Central memory CD4-positive, alpha-beta T cell (primary cell): ENCODE measurements around the gene MAGEB2.
"Not testable (repeated sequence)": the region's sequence is repeated elsewhere in the genome, so short reads cannot be mapped to it uniquely, and the experiment has no call there.

Experiments
- DNase-seq: peaks from one replicate; pipeline ENCODE4 v3.0.0; 2022
- total RNA-seq, 3 experiments: gene quantifications; one replicate each; lab custom pipeline; 2026; lab: John Stamatoyannopoulos, UW

The MAGEB2 gene
- 0 reads per million in 3 experiments for total RNA-seq

- no peak for DNase-seq
Measured at GRCh38 chrX:30215357-30215843, at the start of gene MAGEB2. Gene MAGEB2, plus strand, starts transcription at chrX:30215563. Its CDS starts 3,018 bp downstream, at chrX:30218581.

- DNase-seq, result no peak
Measured at GRCh38 chrX:30170900-30171299, 44.5 kb upstream of the MAGEB2 start.

- DNase-seq, result no peak
Measured at GRCh38 chrX:30181353-30181752, 34.0 kb upstream of the MAGEB2 start.

GRCh38 chrX:30183554-30183953, 31.8 kb upstream of the MAGEB2 start:
- no peak for DNase-seq

GRCh38 chrX:30190426-30190825, 24.9 kb upstream of the MAGEB2 start:
- no peak for DNase-seq

- not testable (repeated sequence) for DNase-seq
Measured at GRCh38 chrX:30193910-30194309, 21.5 kb upstream of the MAGEB2 start.

- DNase-seq, result no peak
Measured at GRCh38 chrX:30196322-30196721, 19.0 kb upstream of the MAGEB2 start.

- no peak for DNase-seq
Measured at GRCh38 chrX:30212172-30212571, 3.2 kb upstream of the MAGEB2 start.

GRCh38 chrX:30217465-30217864, 2.1 kb downstream of the MAGEB2 start:
- DNase-seq, result no peak

- DNase-seq, result no peak
Measured at GRCh38 chrX:30219372-30219771, 4.0 kb downstream of the MAGEB2 start.

GRCh38 chrX:30220661-30221060, 5.3 kb downstream of the MAGEB2 start:
- no peak for DNase-seq

- DNase-seq, result no peak
Measured at GRCh38 chrX:30224536-30224935, 9.2 kb downstream of the MAGEB2 start.

GRCh38 chrX:30228526-30228925, 13.2 kb downstream of the MAGEB2 start:
- DNase-seq, result no peak

- DNase-seq, result no peak
Measured at GRCh38 chrX:30230395-30230794, 15.0 kb downstream of the MAGEB2 start, which contains the start of gene MAGEB3. Gene MAGEB3, plus strand, starts transcription at chrX:30230657. Its CDS starts 5,268 bp downstream, at chrX:30235925.

GRCh38 chrX:30241724-30242415, 26.5 kb downstream of the MAGEB2 start, which contains the start of gene MAGEB4:
Gene MAGEB4, plus strand, starts transcription at chrX:30242000. Its CDS starts 136 bp downstream, at chrX:30242136.
- DNase-seq, result no peak

GRCh38 chrX:30246769-30247489, 31.6 kb downstream of the MAGEB2 start, which contains the start of gene MAGEB1:
Gene MAGEB1, plus strand, starts transcription at chrX:30247146. Its CDS starts 3,348 bp downstream, at chrX:30250494.
- DNase-seq, result no peak

- DNase-seq, result no peak
Measured at GRCh38 chrX:30248854-30249253, 33.5 kb downstream of the MAGEB2 start.

GRCh38 chrX:30253257-30253656, 37.9 kb downstream of the MAGEB2 start:
- no peak for DNase-seq

- DNase-seq, result no peak
Measured at GRCh38 chrX:30259927-30260326, 44.6 kb downstream of the MAGEB2 start.

- no peak for DNase-seq
Measured at GRCh38 chrX:30261012-30261411, 45.6 kb downstream of the MAGEB2 start.

- DNase-seq, result no peak
Measured at GRCh38 chrX:30262763-30263162, 47.4 kb downstream of the MAGEB2 start.
